DMS53 (cell line): ENCODE data around the gene GNG14.
"Not testable (repeated sequence)": the region's sequence is repeated elsewhere in the genome, so short reads cannot be mapped to it uniquely, and the experiment has no call there.

ENCODE experiments used
- DNase-seq: peaks from one replicate; lab custom pipeline; 2025; lab: John Stamatoyannopoulos, UW

GNG14 gene

GRCh38 chr19:12723641-12724426, 36.0 kb downstream of the GNG14 start, which contains the start of gene TNPO2:
Gene TNPO2, minus strand, starts transcription at chr19:12723932. Its CDS starts 2,955 bp downstream, at chr19:12720977.
- DNase-seq, result peak; percentile 79

GRCh38 chr19:12725612-12726011, 37.8 kb downstream of the GNG14 start:
- not testable (repeated sequence) for DNase-seq

GRCh38 chr19:12726988-12727316, 39.2 kb downstream of the GNG14 start:
- no peak for DNase-seq

- no peak for DNase-seq
Measured at GRCh38 chr19:12727745-12728433, 40.1 kb downstream of the GNG14 start.

GRCh38 chr19:12730064-12730463, 42.3 kb downstream of the GNG14 start:
- DNase-seq, result no peak

DNA sequence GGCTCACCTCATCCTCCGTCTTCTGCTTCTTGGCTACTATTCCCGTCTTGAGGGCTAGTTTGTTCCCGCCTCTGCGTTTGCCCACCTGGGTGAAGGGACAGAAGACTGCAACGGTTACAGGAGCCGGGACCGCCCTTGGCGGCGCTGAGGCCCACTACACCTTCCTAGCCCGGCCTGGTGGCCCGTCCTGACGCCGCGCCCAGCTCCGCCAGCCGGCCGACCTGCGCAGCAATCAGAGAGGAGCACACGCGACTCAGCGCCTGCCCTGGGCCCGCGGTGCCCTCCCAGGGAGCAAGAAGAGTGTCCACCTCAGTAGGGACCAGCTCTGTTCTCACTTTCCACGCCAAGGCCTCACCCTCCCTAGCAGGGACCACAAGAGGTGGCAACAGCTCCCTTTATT, 43.5 kb downstream of the GNG14 start:
- no peak for DNase-seq

- peak; percentile 43 for DNase-seq
Measured at GRCh38 chr19:12733369-12734214, 45.8 kb downstream of the GNG14 start.

DNA sequence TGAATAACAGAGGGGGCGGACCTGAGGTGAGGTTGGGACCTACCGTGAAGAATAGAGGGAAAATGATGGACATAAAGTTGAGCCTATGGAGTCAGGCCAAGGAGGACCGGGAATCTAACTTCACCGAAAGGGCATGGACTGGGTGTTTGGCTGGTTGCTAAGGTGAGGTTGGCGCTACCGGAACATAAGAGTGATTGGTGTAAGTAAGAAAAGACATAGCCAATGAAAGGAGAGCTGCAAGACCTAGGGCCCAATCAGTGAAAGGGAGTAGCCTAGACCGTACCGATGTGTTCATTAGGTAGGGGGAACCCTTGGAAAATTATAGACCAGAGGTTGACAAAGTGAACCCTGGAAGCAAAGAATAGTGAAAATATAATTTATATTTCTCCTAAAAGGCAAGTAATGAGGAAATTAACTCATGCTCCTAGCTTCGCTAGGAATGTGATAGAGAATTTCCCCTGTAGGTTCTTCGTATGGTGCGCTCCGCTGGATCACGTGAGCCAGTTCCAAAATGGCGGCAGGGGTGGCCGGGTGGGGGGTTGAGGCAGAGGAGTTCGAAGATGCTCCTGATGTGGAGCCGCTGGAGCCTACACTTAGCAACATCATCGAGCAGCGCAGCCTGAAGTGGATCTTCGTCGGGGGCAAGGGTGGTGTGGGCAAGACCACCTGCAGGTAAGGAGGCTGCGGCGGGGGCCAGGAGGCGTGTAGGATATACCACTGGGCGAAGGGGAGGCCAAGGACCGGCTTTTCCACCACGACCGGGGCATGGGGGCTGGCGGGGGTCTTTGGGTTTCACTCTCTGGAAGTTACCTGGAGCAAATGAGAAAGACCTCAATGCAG, 49.4 kb downstream of the GNG14 start, which contains the start of gene GET3:
TSS of gene GET3 (plus strand) at position 503 of the 840 bp plus-strand sequence. CDS start at position 512, 9 bp downstream.
- peak; percentile 99 for DNase-seq

GRCh38 chr19:12737835-12738351, 50.1 kb downstream of the GNG14 start:
- DNase-seq, result no peak
